HG03565 (cell line): ENCODE measurements around the gene FHIP2A.
A peak's percentile ranks its signal among the peaks of the same experiment; 100 is the strongest.
"Not testable (repeated sequence)": the region's sequence is repeated elsewhere in the genome, so short reads cannot be mapped to it uniquely, and the experiment has no call there.

Source experiments
- ATAC-seq: cut with Tn5 transposase; IDR thresholded peaks from one replicate; pipeline ENCODE4 v1.9.1; 2021; ENCODE audit warnings: mild to moderate bottlenecking, moderate library complexity; ENCODE audit not compliant: unreplicated experiment

Gene FHIP2A

DNA sequence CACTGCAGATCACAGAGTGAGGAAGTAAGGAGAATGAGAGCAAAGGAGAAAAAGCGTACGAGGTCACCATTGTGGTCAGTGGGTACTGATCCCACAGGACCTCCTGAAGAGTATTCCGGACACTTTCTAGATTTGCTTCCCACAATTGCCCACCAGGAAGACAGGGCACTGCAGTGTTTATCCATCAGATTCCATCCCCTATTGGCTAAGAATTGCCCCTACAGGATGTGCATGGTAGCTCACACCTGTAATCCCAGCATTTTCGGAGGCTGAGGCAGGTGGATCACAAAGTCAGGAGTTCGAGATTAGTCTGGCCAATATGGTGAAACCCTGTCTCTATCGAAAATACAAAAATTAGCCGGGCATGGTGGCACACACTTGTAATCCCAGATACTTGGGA lies 5.3 kb upstream of the FHIP2A start:
- ATAC-seq = no peak

DNA sequence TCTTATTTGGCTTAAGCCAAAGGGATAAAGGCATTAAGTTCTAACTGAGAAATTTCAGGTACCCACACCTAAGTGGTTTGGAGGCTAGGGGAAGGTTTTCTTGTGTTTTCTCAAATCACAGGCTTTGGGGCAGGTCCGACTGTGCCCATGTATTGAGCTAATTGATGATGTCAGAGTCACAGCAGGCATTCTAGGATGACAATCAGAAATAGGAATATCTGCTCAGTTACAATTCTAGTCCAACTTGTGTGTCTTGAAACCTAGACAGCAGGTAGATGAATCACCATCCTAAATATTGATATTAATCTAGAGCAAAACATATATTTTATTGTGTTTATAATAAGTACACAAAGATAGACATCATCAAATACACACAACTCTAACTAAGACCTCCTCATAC lies 2.3 kb upstream of the FHIP2A start:
- no peak for ATAC-seq

DNA sequence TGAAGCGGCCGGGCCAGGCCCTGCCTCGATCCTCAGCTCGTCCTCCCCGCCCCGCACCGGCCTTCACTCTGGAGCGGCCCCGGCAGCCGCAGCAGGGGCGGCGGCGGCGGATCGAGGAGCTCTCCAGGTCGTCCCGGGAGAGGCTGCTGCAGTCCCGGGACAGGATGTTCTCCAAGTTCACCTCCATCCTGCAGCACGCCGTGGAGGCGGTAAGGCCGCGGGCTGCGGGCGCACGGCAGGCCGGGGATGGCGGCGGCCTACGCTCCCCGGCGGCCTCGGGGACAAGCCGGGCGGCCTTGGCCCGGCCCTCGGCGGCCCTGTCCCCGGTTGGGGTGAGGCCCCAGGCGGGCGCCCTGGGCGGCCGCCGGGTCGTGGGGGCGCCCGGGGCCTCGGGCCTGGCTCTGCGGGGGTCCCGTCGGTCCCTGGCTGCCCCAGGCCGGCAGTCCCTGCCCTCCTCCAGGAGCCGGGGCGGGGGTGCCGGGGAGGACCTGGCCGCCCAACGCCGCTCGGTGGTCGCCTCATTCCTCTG lies 399 bp downstream of the FHIP2A start:
- ATAC-seq = peak; percentile 29

DNA sequence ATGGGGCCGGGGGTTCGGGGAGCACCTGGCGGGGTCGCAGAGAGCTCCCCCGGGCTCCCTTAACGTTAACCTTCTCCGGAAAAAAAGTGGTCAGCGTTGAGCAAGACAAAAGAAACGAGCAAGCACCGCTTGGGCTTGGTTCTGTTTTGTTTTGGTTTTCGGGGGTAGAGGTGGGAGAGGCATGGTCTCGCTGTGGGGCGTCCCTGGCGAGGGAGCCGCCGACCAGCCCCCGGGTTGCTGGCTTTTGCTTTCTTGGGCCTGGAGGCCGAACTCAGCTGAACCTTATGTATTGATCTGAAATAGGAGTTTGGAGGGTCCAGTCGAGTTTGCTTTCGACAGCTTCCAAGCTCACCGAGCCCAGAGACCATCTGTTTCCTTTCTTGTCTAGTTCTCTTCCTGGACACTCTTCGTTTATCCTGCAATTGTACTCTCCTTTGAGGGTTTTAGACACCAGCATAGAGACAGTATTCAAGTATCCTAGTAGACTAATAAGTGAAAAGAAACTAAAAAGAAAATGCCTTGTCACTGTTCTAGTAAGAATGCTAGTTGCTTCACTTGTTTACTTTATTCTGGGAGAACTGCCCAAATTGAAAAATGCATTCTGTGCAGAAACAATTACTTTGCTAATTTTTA lies 980 bp downstream of the FHIP2A start:
- ATAC-seq = peak; percentile 1

DNA sequence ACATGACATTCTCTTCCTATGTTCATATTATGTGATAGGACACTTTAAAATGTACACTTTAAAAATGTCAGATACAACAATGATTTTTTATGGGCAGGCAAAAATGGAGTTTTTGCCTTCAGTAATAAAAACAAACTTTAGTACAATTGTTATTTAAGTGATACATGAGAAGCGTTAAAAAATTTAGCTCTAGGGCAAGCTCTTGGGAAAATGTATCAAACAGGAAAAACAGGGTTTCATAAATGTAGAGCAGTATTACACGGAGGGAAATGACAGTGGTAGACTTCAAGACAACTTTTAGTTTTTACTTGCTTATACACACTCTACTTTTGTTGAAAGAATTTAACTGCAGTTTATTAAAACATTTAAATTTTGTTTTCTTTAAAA lies 1.5 kb downstream of the FHIP2A start:
- ATAC-seq = no peak

DNA sequence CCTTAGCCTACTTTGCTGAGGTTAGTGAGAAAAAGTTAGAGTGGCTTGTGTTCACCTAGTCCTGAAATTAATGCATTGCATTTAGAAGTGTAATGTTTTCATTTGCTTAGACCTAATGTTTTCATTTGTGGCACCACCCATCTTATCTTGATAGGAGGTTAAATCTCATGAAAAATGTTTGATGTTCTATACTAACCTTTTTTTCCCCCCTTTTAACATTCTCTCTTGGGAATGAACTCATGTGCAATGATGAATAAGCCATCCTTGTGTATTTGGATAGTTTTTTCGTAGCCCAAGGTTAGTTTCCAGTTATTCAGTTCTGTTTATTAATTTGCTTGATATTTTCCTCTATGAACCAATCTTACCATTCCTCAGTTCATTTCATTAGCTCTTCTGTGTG lies 2.8 kb downstream of the FHIP2A start:
- no peak for ATAC-seq

DNA sequence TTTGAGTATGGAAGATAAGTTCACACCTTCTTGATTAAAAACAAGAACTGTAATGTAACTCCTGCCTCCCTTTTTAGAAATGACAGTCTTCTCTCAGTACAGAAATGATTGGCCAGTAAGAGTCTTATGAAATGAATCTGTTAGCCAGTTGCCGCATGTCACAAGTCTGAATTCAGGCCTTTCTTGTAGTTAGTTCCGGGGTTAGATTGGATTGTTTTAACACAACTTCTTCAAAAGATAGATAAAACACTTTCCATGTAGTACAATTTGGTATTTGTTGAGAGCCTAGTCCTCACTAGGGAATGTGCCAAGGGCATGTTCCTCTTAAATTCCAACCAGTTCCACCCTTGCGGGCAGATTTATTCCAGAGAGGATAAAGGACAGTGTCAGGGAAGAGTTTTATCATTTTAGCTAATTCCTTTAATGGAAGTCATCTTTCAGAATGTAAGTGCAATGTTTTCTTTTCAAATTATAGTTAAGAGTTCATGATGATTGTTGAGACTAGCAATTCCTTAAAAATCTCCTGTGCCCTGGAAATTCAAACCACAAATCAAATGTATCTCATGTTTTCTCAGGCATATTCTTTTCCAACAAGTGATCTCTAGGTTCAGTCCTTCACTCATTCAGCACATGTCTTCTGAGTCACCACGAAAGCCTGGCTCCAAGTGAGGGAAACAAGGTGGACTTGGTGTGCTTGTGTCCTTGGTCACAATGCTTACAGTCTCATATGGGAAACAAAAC lies 4.1 kb downstream of the FHIP2A start:
- peak; percentile 58 for ATAC-seq

DNA sequence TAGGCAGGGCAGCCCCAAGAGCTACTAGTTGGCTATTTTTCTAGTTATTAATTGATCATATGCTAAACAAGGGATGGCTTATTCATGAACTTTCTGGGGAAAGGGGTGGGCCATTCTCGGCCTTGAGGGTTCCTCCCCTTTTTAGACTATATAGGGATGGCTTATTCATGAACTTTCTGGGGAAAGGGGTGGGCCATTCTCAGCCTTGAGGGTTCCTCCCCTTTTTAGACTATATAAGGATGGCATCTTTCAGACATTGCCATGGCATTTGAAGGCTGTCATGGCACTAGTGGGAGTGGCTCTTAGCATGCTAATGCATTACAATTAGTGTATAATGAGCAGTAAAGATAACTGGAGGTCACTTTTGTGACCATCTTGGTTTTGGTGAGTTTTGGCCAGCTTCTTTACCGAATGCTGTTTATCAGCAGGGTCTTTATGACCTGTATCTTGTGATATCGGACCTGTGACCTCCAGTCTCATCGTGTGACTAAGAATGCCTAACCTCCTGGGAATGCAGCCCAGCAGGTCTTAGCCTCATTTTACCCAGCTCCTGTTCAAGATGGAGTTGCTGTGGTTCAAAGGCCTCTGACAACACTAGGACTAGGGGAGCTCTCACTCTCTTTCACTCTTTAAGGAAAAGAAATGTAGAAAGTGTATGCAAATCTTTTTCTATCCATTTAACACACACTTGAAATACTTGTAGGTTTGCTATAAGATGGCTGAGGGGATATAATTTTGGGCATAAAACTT lies 7.8 kb downstream of the FHIP2A start:
- ATAC-seq = no peak

DNA sequence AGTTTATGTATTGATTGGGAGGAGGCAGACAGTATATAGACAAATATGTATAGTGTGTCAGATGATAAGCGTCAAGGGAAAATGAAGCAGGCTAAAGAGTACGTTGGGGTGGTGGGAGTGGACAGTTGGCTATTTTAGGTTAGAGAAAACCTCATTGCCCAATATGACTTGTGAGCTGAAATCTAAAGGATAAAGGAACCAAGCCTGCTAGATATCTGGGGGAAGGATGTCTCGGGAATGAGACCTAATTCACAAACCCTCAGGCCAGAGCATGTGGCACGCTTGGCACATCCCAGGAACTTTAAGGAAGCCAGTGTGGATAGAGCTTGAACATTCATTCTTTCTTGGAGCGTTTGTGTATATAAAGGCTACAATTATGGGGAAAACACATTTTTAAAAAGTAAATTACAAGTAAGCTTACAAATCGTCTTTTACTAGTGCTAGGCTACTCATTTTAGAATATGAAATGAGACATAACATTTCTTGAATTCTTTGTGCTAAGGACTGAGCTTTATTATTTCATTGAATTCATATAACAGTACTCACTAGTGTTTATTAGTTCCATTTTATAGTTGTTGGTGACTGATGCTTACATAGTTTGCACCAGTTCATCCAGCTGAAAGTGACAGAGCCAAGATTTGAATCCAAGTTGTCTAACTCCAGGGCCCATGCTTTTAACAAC lies 9.7 kb downstream of the FHIP2A start:
- no peak for ATAC-seq

DNA sequence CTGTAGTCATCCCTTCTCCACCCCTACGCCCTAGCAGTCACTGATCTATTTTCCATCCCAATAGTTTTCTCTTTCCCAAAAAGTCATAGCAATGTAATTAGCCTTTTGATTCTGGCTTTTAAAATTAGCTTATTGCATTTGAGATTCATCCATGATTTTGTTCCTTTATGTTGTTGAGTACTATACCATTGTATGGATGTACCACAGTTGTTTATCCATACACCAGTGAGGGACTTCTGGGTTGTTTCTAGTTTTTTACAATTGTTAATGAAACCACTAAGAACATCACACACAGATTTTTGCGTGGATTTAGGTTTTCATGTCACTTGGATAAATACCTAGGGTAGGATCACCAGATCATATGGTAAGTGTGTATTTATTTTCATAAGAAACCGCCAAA lies 16.1 kb downstream of the FHIP2A start:
- ATAC-seq = no peak

DNA sequence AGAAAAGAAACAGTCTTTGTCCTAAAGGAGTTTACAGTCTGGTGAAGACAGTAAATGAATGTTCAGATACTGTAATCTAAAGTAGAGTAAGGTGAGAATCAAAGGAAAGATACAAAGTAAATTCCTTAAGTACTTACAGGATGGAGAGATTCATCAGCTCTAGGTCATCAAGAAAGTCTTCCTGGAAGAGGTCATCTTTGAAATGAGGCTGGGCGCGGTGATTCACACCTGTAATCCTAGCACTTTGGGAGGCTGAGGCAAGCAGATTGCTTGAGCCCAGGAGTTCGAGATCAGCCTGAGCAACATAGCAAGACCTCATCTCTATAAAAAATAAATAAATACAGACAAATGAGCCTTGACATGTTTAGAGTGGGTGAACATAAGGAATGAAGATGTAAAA lies 18.3 kb downstream of the FHIP2A start:
- ATAC-seq = no peak

DNA sequence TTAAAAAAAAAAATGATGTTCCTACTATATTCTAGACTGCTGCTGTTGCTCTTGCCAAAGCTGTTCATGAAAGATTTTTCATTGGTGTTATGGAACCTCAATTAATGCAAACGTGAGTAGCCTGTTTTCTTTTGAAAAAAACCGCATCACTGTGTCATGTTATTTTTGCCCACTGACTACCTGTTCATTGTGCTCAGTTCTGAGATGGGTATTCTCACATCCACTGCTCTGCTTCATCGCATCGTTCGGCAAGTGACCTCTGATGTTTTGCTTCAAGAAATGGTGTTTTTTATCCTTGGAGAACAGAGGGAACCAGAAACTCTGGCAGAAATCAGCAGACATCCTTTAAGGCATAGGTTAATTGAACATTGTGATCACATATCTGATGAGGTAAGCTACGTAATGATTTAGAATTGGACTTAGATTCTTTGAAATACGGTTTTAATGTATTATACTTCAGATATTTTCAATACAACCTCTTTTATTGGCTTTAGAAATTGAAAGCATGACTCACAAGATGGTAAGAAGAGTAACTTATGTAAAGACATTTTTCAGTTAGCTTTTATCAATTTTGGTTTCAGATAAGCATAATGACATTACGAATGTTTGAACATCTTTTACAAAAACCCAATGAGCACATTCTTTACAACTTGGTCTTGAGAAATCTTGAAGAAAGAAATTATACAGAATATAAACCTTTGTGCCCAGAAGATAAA lies 24.6 kb downstream of the FHIP2A start:
- no peak for ATAC-seq

DNA sequence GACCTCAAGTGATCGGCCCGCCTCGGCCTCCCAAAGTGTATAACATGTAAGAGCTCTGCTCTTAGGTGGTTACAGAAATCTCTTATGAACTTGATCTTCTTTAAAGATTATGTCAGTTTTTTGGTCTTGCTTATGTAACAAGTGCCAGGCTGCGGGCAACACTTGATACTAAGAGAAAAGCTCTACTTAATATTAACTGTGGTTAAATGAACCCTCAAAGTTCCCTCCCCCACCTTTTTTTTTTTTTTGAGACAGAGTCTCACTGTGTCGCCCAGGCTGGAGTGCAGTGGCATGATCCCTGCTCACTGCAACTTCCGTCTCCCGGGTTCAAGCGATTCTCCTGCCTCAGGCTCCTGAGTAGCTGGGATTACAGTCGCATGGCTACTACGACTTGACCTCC lies 25.9 kb downstream of the FHIP2A start:
- not testable (repeated sequence) for ATAC-seq

DNA sequence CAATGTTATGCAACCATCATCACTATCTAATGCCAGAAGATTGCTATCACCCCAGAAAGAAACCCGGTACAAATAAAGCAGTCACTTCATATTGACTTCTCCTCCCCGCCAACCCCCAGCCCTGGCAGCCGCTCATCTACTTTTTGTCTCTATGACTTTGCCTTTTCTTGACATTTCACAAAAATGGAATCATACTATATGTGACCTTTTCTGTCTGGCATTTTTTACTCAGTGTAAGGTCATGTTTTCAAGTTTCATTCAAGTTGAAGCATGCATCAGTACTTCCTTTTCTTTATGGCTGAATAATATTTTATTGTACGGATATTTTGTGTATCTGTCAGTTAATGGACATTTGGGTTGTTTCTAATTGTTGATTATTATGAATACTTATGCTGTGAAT lies 28.1 kb downstream of the FHIP2A start:
- ATAC-seq = no peak

DNA sequence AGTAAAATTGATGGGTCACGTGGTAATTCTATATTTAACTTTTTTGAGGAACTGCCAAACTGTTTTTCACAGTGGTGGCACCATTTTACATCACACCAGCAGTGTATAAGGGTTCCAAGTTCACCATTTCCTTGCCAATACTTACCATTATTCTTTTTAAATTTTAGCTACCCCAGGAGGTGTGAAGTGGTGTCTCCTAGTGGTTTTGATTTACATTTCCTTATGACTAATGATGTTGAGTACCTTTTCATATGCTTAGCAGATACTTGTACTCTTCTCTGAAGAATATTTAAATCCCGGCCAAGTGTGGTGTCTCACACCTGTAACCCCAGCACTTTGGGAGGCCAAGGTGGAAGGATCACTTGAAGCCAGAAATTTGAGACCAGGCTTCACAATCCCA lies 28.5 kb downstream of the FHIP2A start:
- no peak for ATAC-seq

DNA sequence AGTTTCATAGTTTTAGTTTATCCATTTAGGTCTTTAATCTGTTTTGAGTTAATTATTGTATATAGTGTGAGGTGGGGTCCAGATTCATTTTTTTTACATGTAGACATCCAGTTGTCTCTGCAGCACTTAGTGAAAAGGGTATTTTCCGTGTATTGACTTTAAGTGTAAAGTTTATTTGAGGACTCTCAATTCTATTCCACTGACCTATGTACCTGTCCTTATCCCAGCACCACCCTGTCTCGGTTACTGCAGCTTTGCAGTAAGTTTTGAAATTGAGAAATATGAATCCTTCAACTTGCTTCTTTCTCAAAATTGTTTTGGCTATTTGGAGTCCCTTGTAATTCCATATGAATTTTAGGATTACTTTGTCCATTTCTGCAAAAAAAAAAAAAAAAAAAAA lies 29.8 kb downstream of the FHIP2A start:
- no peak for ATAC-seq

DNA sequence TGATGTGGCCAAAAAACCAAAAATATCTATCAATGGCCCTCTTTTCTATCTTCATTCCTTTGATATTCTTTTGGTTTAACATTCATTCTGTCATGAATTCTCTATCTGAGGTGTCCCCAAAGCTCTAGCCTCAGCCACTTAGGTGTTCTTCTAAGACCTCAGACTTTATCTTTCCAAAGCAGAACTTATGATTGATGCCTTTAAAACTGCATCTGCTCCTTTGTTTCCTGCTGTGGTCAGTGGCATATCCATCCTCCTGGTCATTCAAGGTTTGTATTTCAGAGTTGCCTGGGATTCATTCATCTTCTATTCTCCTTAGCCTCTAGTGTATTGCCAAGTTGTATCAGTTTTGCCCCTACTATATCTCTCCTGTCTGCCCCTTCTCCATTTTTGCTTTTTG lies 30.6 kb downstream of the FHIP2A start:
- no peak for ATAC-seq

DNA sequence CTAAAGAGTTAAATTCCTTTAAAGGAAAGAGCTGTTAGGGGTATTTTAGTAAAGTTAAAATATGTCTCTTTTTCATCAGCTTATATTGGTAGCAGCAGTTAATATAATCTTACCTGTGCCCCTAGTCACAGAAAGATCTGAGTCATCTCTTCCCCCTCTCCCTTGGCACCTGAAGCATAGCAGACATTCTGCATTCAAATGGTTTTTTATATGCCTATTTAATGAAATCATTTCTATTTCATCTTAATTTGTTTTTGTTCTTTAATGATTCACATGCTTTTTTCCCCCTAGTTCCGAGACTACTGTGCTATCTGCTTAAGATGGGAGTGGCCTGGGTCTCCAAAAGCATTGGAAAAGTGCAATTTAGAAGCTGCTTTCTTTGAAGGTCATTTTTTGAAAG lies 33.3 kb downstream of the FHIP2A start:
- no peak for ATAC-seq

DNA sequence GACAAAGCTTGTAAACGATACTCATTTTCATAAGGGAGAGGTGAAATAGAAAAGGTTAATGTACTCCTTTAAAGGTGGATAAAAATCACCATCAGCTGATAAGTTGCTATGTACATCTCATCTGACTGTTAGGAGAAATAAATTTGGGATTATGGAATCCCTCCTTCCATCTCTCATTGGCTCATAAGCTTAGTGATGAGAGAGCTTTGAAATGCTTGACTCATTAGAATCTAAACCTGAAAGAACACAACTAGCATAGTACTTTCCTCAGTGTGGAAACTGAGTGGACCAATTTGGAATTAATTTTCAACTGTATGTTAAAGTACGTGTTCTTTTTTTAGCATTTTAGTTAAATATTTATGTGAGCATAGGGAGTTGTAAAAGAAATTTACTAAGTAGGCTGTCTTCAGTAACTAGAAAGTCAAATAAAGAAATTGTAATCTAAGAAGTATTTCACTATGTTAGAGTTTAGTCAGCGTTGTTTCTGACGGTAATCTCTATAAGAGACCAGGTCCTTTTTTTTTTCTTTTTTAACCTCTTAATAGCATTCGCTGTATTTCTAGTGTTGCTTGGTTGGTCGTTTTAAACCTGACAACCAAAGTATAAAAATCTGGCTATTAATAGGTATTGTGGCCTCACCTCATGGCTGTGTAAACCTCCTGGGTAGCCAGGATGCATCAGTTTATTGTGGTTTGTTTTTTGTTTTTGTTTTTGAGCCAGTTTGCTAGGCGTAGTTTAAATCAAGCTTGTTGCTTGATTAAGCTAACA lies 34.4 kb downstream of the FHIP2A start:
- no peak for ATAC-seq
